ENCODE measurements around the gene DLGAP4.

Gene DLGAP4

DNA sequence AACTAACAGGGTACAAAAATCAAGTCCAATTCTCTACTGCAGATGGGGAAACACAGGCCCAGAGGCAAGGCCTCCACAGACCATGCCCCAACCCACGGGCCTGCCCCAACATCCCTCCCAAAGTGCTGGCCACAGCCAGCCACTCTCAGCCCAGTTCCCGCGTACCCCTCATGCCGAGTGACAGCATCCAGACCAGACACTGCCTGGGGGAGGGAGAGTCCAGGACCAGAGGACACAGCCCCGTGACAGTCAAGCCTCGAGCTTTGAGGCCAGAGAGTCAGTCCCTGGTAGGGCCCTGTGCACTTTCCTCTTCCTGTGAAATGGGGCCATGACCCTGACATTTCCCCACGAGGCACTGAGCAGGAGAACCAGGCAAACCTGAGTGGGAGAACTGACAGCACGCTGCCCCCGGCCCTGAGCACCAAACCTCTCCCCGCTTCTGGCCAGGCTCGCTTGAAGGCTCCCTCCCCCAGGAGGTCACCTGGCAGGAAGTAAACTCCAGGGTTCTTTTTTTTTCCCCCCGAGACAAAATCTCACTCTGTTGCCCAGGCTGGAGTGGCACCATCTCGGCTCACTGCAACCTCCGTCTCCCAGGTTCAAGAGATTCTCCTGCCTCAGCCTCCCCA lies 240.1 kb downstream of the DLGAP4 start:
- DNase-seq (ENCODE audit: low read depth): no peak
- no peak for TF ChIP-seq CTCF (IDR thresholded peaks at IDR 0.05; ENCODE audit: insufficient read depth, low read depth, low read length, missing control alignments)
- no peak overlapping the region for H3K4me3 ChIP-seq (ENCODE audit: low read depth, low read length)

DNA sequence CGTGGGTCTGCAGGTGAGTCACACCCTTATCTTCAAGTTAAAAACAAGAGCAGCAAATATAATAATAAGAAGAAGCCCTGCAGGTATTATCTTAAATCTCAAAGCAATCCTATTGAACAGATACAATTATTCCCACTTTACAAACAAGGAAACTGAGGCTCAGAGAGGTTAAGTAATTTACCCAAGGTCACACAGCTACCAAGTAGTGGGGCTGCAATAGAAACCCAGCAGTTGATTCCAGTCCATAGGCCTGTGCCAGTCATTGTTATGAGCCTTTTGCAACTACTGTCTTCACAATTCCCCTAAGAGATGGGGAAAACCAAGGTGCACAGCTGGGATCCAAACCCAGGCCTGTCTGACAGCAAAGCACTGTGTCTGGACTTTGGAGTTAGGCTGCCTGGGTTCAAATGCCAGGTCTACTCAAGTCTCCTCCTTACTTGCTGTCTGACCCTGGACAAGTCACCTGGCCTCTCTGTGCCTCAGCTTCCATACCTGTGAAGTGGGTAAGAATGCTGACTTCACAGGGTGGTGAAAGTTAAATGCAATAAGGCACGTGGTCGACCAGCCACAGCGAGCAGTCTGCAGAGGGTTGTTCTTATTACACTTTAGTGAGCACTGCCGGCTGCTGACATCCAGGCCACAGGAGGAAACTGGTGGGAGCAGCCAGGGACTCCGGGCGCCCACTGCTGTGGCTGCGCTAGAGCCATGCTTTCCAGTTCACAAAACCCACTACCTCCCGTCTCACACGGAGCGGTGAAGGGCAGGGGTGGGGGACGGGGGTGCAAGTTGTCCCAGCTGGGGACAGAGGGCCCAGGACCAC lies 241.3 kb downstream of the DLGAP4 start:
- no peak for TF ChIP-seq CTCF (IDR thresholded peaks at IDR 0.05; ENCODE audit: insufficient read depth, low read depth, low read length, missing control alignments)
- H3K4me3 ChIP-seq (ENCODE audit: low read depth, low read length): no peak overlapping the region
- no peak for DNase-seq (ENCODE audit: low read depth)

DNA sequence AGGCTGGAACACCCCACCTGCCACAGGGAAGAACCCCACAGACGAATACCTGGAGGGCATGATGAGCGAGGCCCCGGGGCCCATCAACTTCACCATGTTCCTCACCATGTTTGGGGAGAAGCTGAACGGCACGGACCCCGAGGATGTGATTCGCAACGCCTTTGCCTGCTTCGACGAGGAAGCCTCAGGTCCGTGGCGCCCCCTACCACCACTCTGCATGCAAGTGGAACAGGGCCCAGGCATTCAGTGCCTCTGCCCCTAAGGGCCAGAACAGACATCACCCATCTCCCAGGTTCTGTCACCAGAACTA lies 241.8 kb downstream of the DLGAP4 start:
- TF ChIP-seq CTCF (IDR thresholded peaks at IDR 0.05; ENCODE audit: insufficient read depth, low read depth, low read length, missing control alignments): no peak
- no peak for DNase-seq (ENCODE audit: low read depth)

DNA sequence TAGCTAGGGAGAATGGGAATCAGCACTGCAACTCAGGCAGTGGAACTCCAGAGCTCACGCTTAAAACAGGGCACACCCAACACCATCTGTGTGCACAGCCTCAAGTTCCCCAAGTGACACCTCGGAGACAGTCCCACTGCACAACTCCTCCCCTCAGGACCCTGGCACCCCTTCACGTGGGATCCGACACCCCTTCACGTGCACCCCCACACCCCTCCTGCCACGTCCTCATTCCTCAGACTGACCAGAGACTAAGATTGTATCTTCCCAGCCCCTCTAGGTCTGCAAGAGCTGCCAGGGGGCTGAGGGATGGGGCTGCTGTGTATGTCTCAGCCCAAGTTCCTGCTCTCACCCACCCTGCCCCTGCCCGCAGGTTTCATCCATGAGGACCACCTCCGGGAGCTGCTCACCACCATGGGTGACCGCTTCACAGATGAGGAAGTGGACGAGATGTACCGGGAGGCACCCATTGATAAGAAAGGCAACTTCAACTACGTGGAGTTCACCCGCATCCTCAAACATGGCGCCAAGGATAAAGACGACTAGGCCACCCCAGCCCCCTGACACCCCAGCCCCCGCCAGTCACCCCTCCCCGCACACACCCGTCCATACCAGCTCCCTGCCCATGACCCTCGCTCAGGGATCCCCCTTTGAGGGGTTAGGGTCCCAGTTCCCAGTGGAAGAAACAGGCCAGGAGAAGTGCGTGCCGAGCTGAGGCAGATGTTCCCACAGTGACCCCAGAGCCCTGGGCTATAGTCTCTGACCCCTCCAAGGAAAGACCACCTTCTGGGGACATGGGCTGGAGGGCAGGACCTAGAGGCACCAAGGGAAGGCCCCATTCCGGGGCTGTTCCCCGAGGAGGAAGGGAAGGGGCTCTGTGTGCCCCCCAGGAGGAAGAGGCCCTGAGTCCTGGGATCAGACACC lies 242.8 kb downstream of the DLGAP4 start:
- no peak overlapping the region for H3K4me3 ChIP-seq (ENCODE audit: low read depth, low read length)
- TF ChIP-seq CTCF (IDR thresholded peaks at IDR 0.05; ENCODE audit: insufficient read depth, low read depth, low read length, missing control alignments): no peak
- no peak for DNase-seq (ENCODE audit: low read depth)

More for the DNA sequence above, 241.8 kb downstream of the DLGAP4 start:
- no peak overlapping the region for H3K4me3 ChIP-seq (ENCODE audit: low read depth, low read length)

GRCh38 chr20:36549628-36549941 lies 243.4 kb downstream of the DLGAP4 start:
- no peak overlapping the region for H3K4me3 ChIP-seq (ENCODE audit: low read depth, low read length)
- TF ChIP-seq CTCF (IDR thresholded peaks at IDR 0.05; ENCODE audit: insufficient read depth, low read depth, low read length, missing control alignments): no peak
- DNase-seq (ENCODE audit: low read depth): no peak

GRCh38 chr20:36549942-36550789 lies 244.0 kb downstream of the DLGAP4 start:
- no peak overlapping the region for H3K4me3 ChIP-seq (ENCODE audit: low read depth, low read length)
- TF ChIP-seq CTCF (IDR thresholded peaks at IDR 0.05; ENCODE audit: insufficient read depth, low read depth, low read length, missing control alignments): no peak
- no peak for DNase-seq (ENCODE audit: low read depth)

Data from GM12865 (cell line).